ENCODE measurements around the gene PRCP.
"Not testable (repeated sequence)": the region's sequence is repeated elsewhere in the genome, so short reads cannot be mapped to it uniquely, and the experiment has no call there.

Gene PRCP

DNA sequence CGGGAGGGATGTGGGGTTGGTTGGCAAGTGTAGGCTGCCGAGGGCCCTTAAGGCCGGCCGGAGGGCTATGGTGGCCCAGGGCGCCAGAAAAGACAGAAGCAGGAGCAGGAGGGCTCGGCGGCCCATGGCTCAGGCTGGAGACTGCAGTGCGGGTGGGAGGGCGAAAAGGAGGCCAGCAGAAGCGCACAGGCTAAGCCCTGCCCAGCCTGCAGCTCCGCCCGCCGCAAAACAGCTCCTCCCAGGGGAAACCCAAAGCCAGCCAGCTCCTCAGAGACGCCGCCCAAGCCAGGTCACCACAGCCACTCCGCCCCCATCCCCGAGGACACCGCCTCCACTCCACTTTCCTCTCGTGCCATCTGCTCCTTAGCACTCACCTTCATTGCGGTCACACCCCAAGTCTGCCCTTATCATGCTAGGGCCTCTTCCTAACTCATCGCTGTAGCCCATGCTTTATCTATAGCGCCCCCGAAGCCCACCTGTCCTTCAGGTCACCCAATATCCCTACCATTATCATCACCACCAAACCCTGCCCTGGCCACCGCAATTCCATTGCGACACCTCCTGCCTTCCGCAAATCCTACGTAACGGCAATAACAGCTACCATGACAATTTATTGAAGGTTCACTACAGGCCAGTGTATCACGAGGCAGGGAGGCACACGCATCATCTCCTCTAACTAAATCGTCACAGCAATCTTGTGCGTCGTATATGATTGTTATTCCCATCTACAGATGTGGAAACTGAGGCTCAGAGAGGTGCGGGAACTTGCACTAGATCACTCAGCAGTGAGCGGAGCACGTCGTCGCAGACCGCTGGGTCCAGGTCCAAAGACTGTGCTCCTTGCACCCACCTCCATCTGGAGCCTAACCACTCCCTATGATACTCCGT, at the start of gene PRCP:
Gene PRCP (minus strand): TSS at position 154 of the 888 bp plus-strand sequence. CDS start 28 bp downstream, at position 126.
- in situ Hi-C loops (cut with MboI; ENCODE audit: low sequenced_read_pairs) = no loop called here

GRCh38 chr11:82949352-82949751, 49.1 kb upstream of the PRCP start:
- in situ Hi-C loops (cut with MboI; ENCODE audit: low sequenced_read_pairs) = no loop called here

DNA sequence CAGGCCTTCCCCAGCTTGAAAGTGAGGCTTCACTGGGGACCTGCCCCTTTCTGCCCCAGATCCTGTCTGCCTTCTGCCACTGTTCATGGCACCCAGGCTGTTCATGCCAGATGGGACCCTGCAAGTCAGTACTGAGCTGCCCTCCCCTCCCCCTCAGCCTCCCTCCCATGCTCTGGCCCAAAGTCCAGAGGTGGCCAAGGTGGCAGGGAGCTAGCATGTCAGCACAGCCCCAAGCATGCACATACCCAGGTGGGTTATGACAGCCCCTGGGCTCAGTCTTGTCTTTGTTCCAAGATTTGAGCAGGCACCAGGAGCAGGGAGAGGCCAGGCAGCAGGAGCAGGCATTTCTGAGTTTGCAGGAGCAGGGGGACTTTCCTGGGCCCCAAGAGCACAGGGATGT, 45.5 kb upstream of the PRCP start:
- in situ Hi-C loops (cut with MboI; ENCODE audit: low sequenced_read_pairs) = no loop called here

DNA sequence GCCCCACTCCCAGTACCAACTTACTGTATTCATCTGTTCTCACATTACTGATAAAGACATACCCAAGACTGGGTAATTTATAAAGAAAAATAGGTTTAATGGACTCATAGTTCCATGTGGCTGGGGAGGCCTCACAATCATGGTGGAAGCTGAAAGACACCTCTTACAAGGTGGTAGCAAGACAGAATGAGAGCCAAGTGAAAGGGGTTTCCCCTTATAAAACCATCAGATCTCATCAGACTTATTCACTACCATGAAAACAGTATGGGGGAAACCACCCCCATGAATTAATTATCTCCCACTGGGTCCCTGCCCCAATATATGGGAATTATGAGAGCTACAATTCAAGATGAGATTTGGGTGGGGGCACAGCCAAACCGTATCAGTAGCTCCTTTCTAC, 44.8 kb upstream of the PRCP start:
- in situ Hi-C loops (cut with MboI; ENCODE audit: low sequenced_read_pairs) = not testable (repeated sequence)

- in situ Hi-C loops (cut with MboI; ENCODE audit: low sequenced_read_pairs) = no loop called here
Observed at GRCh38 chr11:82944198-82944597, 44.0 kb upstream of the PRCP start.

DNA sequence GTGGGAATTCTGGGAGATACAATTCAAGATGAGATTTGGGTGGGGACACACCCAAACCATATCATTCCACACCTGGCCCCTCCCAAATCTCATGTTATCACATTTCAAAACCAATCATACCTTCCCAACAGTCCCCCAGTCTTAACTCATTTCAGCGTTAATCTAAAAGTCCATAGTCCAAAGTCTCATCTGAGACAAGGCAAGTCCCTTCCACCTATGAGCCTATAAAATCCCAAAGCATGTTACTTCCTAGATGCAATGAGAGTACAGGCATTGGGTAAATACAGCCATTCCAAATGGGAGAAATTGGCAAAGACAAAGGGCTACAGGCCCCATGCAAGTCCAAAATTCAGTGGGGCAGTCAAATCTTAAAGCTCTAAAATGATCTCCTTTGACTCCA, 43.2 kb upstream of the PRCP start:
- in situ Hi-C loops (cut with MboI; ENCODE audit: low sequenced_read_pairs) = not testable (repeated sequence)

GRCh38 chr11:82942376-82942775, 42.1 kb upstream of the PRCP start:
- in situ Hi-C loops (cut with MboI; ENCODE audit: low sequenced_read_pairs) = no loop called here

GRCh38 chr11:82939456-82939855, 39.2 kb upstream of the PRCP start:
- in situ Hi-C loops (cut with MboI; ENCODE audit: low sequenced_read_pairs) = no loop called here

DNA sequence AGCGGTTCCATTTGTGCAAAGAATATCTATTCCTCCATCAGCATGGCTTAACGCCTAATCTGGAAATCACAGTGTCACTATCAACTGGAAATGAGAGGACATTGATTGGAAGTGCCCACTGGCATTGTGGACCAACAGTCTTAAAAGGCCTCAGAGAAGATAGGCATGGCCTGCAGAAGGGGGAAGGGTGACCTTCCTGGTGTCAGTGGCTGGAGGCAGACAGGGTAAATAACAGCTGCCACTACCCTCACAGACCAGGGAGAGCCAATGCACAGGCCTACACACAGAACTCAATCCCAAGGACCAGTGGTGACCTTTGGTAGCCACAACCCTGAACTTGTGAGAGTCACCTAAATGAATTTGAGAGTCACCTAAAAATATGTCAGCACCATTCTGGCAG, 37.3 kb upstream of the PRCP start:
- in situ Hi-C loops (cut with MboI; ENCODE audit: low sequenced_read_pairs) = no loop called here

DNA sequence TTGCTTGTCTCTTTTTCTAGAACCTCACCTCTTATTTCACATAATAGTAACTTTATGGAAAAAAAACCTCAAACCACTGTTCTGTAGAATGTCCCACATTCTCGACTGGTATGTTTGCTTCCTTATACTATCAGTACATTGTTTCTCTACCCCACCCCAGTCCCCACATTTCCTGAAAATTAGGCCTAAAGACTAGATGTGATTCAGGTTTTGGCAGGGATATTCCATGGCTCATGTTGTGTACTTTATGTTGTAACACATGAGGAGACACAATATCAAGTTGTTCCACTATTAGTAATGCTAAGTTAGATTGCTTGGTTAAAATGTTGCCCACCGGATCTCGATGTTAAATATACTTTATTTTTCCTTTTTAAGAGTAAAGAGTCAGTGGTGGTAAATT, 36.0 kb upstream of the PRCP start:
- in situ Hi-C loops (cut with MboI; ENCODE audit: low sequenced_read_pairs) = no loop called here

GRCh38 chr11:82932564-82932963, 32.3 kb upstream of the PRCP start:
- in situ Hi-C loops (cut with MboI; ENCODE audit: low sequenced_read_pairs) = no loop called here

- in situ Hi-C loops (cut with MboI; ENCODE audit: low sequenced_read_pairs) = no loop called here
Observed at GRCh38 chr11:82930734-82931133, 30.5 kb upstream of the PRCP start.

- in situ Hi-C loops (cut with MboI; ENCODE audit: low sequenced_read_pairs) = no loop called here
Observed at GRCh38 chr11:82930229-82930628, 30.0 kb upstream of the PRCP start.

DNA sequence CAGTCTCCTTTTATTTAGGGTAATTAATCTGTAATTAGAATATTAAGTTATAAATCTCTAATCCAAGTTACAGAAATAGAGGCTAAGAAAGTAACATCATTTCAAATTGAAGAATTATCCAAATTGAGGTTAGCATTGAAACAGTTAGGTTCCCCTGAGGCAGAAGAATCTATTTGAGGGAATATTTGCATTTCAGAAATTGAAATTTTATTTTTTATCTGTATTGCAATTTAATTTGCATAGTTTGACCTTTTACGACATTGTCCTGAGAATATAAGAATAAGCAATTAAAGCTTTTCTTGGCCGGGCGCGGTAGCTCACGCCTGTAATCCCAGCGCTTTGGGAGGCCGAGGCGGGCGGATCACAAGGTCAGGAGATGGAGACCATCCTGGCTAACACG, 28.9 kb upstream of the PRCP start:
- in situ Hi-C loops (cut with MboI; ENCODE audit: low sequenced_read_pairs) = no loop called here

GRCh38 chr11:82927264-82927880, 27.1 kb upstream of the PRCP start:
- in situ Hi-C loops (cut with MboI; ENCODE audit: low sequenced_read_pairs) = no loop called here

DNA sequence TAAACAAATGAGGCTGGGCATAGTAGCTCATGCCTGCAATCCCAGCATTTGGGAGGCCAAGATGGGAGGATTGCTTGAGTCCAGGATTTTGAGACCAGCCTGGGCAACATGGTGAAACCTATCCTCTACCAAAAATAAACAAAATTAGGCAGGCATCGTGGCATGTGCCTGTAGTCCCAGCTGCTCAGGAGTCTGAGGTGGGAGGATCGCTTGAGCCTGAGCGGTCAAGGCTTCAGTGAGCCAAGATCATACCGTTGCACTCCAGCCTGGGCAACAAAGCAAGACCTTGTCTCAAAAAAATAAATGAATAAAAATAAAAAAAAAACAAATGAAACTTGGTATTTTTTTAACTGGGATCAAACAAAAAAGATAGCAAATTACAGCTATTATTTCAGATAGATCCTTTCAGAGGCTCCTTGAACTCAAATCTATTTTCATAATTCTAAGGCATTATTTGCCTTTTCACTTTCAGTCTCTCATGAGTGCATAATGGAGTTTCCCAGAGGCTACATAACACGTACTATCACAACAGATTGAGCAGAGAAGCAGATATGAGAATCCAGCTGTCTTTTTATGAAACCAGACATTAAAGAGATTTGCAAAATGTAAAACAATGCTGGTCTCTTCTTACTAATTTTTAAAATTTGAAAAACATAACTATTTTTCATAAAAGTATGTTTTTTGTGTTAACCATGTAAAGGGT, 24.4 kb upstream of the PRCP start:
- in situ Hi-C loops (cut with MboI; ENCODE audit: low sequenced_read_pairs) = no loop called here

DNA sequence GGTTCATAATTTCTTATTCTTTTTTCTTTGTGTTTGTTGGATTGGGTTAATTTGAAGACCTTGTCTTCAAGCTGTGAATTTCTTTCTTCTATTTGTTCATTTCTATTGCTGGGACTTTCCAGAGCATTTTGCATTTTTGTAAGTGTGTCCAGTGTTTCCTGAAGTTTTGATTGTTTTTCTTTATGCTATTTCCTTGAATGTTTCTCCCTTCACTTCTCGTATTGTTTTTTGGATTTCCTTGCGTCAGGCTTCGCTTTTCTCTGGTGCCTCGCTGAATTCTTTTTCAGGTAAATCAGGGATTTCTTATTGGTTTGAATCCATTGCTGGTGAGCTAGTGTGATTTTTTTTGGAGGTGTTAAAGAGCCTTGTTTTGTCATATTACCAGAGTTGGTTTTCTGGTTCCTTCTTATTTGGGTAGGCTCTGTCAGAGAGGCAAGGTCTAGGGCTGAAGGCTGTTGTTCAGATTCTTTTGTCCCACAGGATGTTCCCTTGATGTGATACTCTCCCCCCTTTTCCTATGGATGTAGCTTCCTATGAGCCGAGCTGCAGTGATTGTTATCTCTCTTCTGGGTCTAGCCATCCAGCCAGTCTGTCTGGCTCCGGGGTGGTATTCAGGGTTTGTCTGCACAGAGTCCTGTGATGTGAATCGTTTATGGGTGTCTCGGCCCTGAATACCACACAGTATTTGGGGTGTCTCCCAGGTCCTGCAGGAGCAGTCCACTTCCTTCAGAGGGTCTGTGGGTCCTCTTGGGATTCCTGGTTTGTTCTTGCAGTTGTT, 22.4 kb upstream of the PRCP start:
- in situ Hi-C loops (cut with MboI; ENCODE audit: low sequenced_read_pairs) = not testable (repeated sequence)

GRCh38 chr11:82920227-82920626, 20.0 kb upstream of the PRCP start:
- in situ Hi-C loops (cut with MboI; ENCODE audit: low sequenced_read_pairs) = not testable (repeated sequence)

- in situ Hi-C loops (cut with MboI; ENCODE audit: low sequenced_read_pairs) = not testable (repeated sequence)
Observed at GRCh38 chr11:82919786-82920185, 19.6 kb upstream of the PRCP start.

GRCh38 chr11:82909015-82909640, 8.9 kb upstream of the PRCP start:
- in situ Hi-C loops (cut with MboI; ENCODE audit: low sequenced_read_pairs) = no loop called here

- in situ Hi-C loops (cut with MboI; ENCODE audit: low sequenced_read_pairs) = no loop called here
Observed at GRCh38 chr11:82908311-82908710, 8.1 kb upstream of the PRCP start.

All from hTERT RPE-1 (cell line).